H4 (cell line): ENCODE results near the gene USH1G. TPM values are rescaled to one million over a fixed set of nuclear protein-coding genes. Genes with fewer than 3 reads are reported as not detected.
"Not testable (repeated sequence)": the region's sequence is repeated elsewhere in the genome, so short reads cannot be mapped to it uniquely, and the experiment has no call there.

Source experiments
- DNase-seq: peaks from one replicate; pipeline ENCODE4 v3.0.0-alpha.2; 2015; ENCODE audit warnings: low spot score
- total RNA-seq: library from RNA; depleted of rRNA; stranded (reverse); fragments of >200 nt; shearing (Covaris generic); gene quantifications from 2 replicates; pipeline ENCODE4 v1.2.3, GENCODE V29; 2014; rRNA removed

Gene USH1G
- 0.54 TPM in 1 of 2 replicates, not detected in the other for total RNA-seq

DNA sequence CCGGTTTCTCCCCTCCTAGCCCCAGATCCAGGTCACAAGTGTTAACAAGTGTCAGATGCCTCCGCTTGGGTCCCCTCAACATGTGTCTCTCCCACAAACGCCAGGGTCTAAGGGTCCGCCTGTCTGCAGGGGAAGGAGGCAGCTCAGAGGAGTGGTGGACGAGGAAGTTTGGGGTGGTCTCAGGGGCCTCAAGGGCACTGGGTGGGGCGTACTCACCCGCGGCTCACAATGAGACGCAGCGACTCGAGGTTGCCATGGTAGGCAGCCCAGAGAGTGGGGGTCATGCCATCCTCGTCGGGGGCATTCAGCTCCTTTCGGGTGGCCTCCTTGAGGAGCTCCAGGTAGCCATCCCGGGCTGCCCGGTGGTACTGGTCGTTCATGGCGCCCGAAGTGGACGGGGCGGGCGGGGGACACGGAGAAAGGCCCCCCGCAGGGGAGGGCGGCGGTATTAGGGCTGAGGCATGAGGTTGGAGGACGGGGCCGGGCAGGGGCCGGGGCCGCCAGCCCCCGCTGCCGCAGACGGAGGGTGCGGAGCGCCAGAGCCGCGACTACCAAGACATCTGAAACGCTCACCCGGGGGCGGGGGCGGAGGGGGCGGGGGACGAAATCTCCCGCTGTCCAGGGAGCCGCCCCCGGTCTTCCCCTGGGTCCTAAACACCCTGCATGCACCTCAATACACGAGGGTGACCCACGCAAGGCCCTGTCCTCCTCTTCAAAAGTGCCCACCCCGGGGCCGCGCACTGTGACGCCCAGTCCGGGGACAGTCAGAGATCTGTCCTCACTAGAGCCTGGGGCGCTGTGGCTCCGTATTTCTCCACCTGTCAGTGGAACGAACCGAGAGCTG lies at the start of gene USH1G:
Gene USH1G, minus strand, starts transcription at position 562 of the 844 bp plus-strand sequence. Its CDS starts 182 bp downstream, at position 380.
- DNase-seq = no peak

DNA sequence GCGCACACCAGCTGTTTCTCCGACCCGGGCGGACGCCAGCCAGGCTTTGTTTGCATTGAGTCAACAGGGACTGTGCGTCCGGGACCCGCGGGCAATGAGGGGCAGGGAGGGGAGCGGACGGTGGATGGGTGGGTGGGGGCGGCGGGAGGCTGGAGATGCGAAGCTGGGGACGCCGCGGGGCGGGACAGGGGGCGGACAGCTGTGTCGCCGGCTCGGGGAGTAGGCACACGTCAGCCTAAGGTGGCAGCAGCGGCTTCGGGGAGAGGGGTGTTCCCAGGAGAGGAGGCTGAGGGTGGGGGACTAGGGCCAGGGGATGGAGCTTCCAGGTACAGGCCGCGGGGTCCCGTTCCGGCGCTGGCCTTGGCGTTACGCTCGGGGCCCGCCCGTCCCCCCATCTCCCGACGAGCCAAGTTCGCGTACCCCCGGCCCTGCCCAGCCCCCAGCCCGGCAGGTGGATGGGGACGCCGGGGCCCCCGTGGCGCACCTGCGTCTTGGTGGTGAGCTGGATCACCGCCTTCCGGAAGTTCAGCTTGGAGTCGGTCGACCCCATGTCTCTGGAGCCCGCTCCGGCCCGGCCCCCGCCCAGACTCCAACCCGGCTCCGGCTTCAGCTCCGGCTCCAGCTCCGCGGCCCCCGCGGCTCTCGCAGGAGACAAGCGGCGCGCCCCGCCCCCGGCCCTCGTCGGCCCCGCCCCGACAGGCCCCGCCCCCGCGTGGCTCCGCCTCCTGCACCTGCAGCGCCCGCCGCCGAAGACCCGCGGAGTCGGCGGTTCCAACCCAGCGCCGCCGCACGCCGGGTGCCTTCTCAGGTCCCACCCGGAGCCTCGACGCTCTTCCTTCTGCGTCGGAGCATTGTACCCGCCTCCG lies 49.3 kb upstream of the USH1G start, which contains the start of gene HID1:
Gene HID1, minus strand, starts transcription at position 653 of the 866 bp plus-strand sequence. Its CDS starts 103 bp downstream, at position 550.
- no peak for DNase-seq

DNA sequence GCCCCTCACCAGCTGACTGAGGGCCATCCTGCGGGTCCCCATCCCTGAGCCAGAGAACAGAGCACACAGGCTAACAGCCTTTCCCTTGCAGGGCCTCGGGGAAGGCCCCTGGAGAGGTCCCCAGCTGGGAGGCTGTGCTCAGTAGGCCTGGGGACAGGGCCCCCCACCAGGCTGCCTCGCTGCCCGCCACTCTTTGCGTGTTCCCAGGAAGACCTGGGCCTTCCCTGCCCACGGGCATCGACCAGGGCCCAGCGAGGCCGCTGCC lies 48.7 kb upstream of the USH1G start:
- DNase-seq = no peak

DNA sequence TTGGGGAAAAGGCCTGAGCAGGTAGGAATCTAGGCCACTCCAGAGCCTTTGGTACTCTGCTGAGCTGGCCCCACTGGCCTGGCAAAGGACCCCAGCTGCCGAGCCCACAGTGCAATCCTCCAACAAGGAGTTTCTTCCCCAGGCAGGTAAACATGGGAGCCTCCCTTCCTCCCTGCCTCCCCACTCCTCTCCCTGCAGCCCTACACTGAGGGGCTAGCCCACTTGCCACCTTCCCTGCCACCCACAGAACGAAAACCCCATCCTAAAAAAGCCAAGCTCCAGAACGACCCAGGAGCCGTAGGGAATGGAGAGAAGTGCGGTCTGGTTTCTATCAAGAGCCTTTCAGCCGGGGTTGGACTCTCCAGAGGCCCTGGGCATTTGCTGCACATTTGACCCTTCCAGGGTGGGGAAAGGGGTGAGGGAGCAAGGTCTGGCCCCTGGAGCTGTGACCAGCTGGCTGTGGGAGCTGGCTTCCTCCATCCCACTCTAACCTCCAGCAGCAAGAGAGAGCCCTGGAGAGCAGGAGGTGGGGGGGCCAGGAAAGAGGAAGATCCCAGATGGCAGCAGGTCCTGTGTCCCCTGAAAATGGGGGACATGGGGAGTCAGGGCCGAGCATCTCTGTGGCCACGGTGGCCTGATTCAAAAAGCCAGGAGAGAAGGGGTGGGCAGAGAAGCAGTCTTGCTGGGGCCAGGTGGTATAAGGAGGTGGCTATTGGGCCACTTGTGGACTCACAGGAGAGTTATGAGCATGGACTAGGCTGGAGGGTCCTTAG lies 48.2 kb upstream of the USH1G start:
- DNase-seq = no peak

DNA sequence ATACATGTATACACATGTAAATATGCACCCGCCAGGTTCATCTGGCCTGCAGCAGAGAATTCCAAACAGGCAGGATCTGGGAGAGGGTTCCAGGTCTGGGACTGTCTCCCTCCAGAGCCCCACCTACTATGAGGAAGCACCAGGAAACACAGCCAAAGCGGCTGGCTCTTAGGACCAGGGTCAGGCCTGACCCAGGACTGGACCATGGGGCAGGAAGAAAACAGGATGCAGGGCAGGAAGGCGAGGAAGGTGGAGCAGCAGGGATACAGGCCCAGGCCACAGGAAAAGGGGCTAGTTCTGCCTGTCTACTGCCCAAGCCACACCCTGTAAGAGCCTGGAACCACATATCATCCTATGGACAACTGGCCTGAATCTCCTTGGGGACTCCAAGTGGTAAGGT lies 47.3 kb upstream of the USH1G start:
- no peak for DNase-seq

DNA sequence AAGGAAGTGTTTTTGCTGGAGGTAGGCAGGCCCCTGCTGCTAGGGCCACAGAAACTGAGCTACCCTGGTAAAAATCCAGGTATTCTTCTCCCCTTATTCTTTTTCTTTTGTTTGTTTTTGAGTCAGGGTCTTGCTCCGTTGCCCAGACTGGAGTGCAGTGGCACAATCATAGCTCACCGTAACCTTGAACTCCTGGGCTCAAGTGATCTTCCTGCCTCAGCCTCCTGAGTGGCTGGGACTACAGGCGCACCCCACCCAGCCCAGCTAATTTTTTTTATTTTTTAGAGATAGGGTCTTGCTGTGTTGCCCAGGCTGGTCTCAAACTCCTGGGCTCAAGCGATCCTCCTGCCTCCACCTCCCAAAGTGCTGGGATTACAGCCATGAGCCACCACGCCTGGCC lies 46.4 kb upstream of the USH1G start:
- not testable (repeated sequence) for DNase-seq

DNA sequence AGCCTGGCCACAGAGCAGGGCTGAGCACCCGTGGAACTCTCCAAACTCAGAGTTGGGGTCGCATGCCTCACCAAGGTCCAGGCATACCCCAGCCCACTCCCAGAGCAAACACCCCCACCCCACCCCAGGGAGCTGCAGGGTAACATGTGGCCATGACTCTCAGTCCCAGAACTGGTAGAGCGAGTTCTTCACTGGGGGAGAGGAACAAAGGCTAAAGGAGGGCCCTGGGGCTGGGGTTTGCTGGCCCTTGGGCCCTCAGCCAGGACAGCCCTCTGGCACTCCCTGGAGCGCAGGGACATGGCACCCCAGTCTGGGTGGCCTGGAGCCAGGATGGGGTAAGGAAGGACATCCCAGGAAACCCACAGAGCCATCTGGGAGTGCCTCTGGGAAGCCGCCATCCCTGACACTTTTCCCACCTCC lies 45.3 kb upstream of the USH1G start:
- no peak for DNase-seq

DNA sequence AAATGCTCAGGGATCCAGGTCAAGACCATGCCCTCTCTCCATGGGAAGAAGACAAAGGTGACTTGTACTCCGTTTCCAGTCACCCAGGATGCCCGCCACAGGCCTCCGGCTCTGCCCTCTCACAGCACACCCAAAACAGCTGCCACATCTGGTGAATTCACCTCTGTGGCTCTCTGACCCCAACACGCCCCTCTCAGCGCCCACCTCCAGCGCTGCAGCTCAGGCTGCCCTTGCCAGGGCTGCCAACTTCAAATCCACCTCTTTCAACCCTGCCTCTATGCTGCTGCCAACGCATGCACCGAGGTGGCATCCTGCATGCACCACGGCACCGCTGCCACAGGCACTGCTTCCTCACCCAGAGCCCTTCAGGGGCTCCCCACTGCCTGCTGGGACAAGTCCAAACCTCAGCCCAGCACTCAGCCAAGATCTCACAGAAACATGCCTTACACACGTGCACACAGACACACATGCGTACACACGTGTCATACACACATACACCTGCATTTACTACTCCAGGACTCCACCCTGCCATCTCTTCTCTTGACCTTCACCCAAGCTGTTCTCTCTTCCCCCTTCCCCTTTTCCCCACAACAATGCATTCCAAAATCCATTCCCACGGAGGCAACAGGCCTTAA lies 42.0 kb upstream of the USH1G start:
- no peak for DNase-seq

DNA sequence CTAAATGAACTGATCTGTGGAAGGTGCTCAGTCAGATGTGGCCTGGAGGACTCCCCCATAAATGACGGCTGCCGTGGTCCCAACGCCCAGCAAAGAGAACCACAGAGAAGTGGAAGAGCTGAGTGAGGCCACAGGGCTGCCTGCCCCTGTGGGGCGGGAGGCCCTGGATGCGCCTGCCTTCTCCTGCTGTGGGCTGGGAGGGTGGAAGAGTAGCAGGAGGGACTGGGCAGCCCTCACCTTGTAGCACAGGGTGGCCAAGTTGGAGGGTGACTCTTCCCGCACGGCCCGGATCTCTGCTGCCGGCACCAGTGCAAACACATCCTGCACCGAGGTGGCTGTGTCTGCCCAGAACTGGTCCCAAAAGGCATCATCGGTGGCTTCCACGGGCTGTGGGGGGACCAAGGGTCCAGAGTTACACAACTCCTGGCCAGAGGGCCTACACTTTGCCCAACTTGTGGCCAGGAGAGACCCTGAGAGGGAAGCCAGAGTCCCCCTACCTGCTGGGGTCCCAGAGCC lies 41.2 kb upstream of the USH1G start:
- DNase-seq = no peak

DNA sequence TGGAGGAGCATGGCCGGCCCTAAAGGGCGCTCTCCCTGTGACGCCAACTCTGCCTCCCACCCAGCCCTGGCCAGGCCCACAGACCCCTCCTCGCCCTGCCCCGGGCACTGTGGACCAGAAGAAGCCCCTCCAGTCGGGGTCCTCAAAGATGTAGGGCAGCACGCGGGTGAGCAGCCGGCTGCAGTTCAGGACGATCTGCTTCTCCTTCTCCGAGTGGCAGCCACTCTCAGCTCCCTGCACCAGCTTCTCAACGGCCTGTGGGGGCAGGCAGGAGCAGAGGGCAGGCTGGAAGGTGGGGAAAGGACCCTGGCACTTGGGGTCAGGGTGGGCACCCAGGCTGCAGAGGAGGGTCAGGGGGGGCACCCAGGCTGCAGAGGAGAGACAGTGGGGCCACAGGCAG lies 40.6 kb upstream of the USH1G start:
- no peak for DNase-seq

DNA sequence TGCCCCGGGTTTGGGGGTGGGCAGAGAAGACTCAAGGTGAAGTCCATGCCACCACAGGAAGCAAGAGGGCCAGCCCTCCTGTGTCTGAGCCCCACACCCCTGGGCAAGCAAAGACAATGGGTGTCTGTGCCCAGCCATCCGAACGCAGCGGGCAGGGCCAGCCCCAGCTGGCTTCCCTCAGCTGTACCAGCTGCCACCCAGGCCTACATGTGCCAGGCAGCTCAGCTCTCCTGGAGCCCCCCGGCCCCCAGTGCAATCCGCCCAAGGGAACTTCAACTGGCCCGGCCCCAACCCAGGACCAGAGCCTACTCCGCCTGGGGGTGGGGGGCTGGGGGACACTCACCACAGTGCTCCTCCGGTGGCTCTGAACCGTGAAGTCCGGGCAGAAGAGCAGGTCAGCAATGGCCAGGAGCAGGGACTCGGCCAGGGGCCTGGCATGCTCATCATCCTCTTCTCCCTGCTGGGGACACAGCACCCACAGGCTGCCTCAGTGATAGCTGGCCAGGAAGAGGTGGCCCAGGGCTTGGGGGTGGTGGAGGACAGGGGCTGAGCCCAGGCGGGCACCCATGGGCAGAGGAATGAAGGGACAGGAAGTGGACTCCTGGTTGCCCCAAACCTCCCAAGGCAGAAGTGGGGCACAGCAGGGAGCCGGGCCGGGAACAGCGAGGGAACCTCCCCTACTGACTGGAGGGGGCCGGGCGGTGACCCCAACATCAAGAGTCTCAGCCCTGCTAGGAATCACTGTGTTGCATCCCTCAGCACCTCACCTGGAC lies 39.8 kb upstream of the USH1G start:
- no peak for DNase-seq

DNA sequence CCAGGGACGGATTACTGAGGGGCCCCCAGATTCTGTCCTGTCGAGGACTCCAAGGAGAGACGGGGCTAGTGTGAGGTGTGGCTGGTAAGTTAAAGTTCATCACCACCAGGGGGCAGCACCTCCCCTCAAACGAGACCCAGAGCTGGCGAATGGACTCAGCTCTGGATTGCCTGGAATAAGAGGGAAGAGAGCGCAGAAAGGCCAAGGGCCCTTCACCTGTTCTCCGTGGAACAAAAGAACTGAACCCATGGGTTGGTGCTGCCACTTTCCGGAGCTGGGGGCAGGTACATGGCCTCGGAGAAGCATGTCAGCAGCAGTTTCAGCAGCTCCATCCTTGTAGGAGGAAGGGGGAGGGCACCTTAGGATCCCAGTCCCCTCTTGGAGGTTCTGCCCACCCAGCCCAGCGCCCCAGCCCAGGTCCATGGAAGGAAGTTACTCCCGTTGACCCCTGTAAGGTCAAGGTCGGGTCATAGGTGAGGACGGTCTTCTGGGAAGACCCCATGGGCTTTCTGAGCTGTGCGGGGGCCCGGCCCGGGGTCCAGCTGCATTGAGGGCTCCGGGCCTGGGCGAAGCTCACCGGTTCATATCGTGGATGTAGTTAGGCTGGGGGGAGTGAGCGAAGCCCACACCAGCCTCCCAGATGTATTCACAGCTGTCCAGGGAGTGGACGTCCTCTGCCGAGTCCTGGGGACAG lies 38.7 kb upstream of the USH1G start:
- DNase-seq = peak; percentile 87

DNA sequence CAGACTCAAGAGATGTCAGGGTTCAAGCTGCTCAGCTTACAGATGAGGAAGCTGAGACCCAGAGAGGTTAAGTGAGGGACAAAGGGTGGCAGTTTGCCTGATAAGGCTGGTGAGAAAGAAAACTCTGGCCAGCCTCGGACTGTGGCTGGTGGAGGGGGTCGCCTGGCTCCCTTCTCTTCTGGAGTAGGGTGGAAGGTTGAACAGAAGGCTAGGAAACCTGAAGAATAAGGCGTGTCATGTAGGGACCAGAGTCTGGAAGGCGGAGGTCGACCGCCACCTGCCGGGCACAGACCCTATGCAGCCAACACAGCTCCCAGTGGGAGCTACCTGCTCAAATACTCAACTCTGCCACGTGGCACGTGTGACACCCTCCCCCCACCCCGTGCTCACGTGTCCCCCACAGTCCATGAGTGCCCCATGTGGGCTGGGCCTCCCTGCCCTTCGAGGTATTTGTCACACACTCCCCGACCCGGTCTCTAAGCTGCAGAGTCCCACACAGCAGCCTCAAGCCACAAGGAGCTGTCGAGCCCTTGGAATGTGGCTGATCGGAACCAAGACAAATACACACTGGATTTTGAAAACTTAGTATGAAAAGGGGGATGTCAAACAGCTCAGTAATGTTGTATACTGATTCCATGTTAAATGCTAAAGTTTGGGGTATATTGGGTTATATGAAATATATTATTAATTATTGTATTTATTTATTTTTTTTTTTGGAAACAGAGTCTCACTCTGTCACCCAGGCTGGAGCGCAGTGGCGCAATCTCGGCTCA lies 37.7 kb upstream of the USH1G start:
- peak; percentile 87 for DNase-seq

DNA sequence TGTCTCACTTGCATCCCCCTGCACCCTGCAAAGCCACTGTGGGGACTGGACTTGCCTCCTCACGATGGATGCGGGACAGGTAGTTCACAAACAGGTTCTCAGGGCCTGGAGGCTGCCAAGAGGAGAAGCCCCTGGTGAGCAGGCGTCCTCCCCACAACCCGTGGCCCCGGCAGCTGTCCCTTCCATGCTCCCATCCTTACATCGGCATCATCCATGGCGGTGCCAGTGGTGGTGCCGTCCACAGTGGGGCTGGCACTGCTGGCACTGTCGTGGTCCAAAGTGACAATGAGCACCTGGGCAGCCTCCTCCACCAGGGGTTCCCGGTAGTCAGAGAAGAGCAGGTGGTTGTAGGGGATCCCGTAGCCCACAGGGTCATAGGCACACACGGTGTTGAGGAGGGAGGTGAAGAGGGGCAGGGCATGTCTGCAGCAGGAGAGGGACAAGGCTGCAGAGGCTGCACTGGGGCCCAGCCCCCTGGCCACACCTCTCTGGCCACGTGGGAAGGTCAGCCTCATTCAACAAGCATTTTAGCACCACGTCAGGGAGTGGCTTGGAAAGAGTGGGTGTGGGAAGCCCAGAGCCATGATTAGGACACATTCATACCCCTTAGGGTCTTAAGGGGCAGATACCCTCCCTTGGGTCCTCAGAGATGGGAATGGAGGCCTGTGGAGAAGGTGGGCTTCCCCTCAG lies 36.9 kb upstream of the USH1G start:
- no peak for DNase-seq

DNA sequence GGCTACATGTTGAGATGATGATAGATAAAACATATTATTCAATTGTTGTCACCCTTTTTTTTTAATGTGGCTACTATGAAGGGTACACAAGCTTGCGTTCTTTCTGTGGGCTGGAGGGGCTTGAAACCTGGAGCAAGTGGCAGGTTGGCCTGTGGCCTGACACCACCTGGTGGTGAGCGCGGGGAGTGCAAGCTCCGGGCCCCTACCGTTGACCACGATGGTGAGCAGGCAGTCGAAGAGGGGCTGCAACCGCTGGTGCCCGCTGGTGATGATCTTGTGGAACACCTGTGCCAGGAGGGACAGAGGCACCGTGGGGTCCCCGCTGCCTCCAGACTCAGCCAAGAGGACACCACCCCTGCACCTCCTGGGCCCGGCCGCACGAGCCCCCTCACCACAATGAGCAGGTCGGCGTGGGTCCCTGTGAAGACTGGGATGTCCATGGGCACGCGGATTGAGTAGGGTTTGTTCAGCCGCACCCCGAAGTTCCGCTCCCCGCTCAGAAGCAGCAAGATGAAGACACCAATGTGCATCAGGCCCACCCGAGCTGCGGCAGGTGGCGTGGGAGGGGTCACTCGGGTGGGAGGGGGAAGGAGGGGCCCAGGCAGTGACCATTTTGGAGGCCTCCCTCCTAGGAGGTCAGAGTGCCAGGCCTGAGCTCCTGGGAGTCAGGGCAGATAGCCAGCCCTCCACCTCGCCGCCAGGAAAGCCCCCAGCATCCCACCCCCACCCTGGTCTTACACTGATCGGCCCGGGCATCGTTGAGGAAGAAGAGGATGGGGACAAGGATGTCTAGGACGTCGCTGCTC lies 35.1 kb upstream of the USH1G start:
- peak; percentile 44 for DNase-seq

DNA sequence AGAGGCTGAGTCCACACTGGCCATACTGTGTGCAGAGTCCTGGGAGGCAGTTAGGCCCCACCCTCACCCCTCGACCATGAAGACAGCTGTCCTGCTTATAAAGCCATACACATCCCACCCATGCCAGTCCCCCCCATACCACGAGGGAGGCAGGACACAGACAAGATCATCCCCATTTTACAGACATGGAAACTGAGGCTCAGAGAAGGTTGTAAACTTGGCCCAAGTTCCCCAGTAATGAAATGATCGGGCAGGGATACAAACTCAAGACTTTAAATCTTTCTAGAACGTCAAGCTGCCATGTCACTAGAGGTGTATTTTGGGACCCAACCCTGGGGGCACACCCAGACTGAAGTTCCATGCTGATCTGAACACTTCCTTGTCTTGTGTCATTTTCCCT lies 33.0 kb upstream of the USH1G start:
- DNase-seq = no peak

DNA sequence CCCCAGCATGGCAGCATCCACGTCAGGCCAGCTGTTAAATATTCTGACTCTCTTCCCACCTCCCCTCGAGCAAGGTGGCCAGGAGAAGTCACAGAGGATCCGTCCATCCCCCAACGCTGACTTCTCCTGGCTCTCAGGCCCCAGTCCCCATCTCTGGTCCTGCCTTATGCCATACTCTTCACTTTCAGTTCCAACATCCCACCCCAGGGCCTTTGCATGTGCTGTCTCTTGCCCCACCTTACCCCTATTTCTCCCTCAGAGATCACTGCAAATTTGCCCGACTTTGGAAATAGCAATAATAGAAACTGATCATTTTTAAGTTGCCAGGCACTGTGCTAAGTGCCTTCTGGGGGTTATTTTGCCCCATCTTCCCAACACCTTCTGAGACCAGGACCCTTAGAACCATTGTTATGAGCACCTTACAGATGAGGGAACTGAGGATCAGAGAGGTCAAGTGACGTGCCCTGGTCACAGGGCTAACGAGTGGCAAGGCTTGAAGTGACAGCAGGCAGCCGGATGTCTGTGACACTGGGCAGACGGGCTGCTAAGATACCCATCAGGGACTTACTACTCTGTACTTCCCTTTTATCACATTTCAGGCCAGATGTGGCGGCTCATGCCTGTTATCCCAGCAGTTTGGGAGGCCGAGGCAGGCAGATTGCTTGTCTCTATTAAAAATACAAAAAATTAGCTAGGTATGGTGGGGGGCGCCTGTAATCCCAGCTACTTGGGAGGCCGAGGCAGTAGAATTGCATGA lies 31.8 kb upstream of the USH1G start:
- DNase-seq = no peak
